Mesodermal cell (in vitro differentiated cells): ENCODE data around the gene MGAT4B.

ENCODE experiments used
- H3K27ac ChIP-seq: 2 replicates; pipeline ENCODE4 v1.7.0; 2013; ENCODE audit warnings: mild to moderate bottlenecking, low read depth, low read length, moderate library complexity; ENCODE audit not compliant: severe bottlenecking
- H3K36me3 ChIP-seq: 2 replicates; pipeline ENCODE4 v1.7.1; 2013; ENCODE audit warnings: mild to moderate bottlenecking, low read length, moderate library complexity; ENCODE audit not compliant: control insufficient read depth, insufficient read depth
- H3K4me1 ChIP-seq: one replicate; pipeline ENCODE4 v1.7.1; 2013; ENCODE audit warnings: mild to moderate bottlenecking, low read length; ENCODE audit not compliant: insufficient read depth, control insufficient read depth, poor library complexity, severe bottlenecking
- H3K4me3 ChIP-seq: 2 replicates; pipeline ENCODE4 v1.7.0; 2013; ENCODE audit warnings: low read length, control low read depth, mild to moderate bottlenecking; ENCODE audit not compliant: insufficient read depth, poor library complexity, severe bottlenecking; ENCODE audit errors: extremely low read depth
- H3K9me3 ChIP-seq: 2 replicates; pipeline ENCODE4 v1.7.1; 2013; ENCODE audit warnings: mild to moderate bottlenecking, low read length, moderate library complexity; ENCODE audit not compliant: control insufficient read depth
- WGBS, 2 experiments: methylation state at CpG; one replicate each; pipeline ENCODE4 v1.1.5; 2013; ENCODE audit warnings: missing lambda C conversion rate in 2 of 2; ENCODE audit not compliant: insufficient coverage in 2 of 2; 5-methylcytosine and 5-hydroxymethylcytosine counted together

MGAT4B gene

DNA sequence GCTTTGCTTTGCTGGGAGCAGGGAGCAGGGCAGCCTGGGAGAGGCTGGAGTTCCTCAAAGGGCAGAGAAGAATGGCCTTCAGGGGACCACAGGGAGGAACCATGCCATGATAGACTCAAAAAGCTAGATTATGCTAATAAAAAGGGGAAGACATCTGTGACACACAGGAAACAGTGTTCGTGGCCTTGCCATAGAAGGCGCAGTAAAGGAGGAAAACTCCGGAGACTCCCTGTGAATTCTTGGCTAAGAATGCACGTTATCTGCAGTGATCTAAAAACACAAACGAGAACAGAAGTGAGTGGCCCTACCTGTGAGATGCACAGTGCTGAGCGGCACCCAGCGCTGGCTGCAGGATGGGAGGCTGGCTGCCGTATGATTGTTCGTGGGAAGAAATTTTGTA is 28.8 kb downstream of the MGAT4B start:
- 94 to 97% methylated on average over 9 of the region's 9 CpGs for WGBS, 2 experiments
- Histone ChIP-seq H3K4me1 (no peaks in the 10 kb centered on the region), H3K36me3 (peaks cover 92% of the 10 kb centered on the region), H3K27ac (no peak overlapping the region), H3K9me3 (no peaks in the 10 kb centered on the region), H3K4me3 (no peak overlapping the region)

DNA sequence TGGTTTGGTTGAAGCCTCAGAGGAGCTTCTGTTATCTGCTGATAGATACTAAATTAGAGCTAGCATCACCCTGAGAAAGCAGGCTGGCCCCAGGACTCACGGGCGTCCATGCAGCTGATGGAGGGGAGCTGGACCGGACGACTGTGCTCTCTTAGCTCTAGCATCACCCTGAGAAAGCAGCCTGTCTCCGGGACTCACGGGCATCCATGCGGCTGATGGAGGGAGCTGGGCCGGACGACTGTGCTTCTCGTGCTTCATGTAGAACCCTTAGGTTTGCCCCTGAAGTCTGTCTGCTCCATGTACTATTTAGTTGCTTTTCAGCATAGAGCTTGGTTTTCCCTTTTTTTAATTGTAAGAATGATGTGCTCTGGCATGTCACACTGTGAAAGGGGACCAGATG is 29.2 kb downstream of the MGAT4B start:
- Histone ChIP-seq H3K9me3 (no peaks in the 10 kb centered on the region), H3K36me3 (peaks cover 93% of the 10 kb centered on the region), H3K4me3 (no peak overlapping the region), H3K27ac (no peak overlapping the region), H3K4me1 (no peaks in the 10 kb centered on the region)
- 97% methylated on average over 10 of the region's 10 CpGs for WGBS, 2 experiments

DNA sequence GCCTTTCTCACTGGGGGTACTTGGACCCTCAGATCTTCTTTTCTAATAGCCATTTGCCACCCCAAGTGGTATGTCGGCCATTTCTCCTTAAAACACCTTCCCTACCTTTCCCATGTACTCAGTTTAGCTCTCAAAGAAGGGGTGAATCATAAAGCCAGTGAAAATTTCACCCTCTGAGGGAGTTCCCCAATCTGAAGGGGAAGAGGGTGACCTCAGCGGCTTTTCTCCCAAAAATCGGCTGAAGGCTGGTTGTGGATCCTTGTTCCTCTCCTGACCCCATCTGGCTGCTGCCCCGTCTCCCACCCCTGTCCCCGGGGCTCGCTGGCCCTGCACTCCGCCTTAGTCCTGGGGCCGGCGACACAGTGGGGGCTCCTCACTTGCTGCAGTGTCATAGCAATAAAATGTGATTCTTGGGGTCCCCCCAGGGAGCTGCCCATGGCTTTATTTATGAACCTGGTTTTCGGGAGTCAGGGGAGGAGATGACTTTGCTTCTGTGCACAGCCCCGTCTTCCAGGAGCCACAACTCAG is 30.2 kb downstream of the MGAT4B start:
- 97% methylated on average over 8 to 10 of the region's 11 CpGs for WGBS, 2 experiments
- H3K27ac ChIP-seq = no peak overlapping the region
- H3K9me3 ChIP-seq = no peaks in the 10 kb centered on the region
- peaks cover under 1% of the 10 kb centered on the region for H3K4me1 ChIP-seq
- H3K36me3 ChIP-seq = peaks cover 96% of the 10 kb centered on the region
- H3K4me3 ChIP-seq = no peak overlapping the region

DNA sequence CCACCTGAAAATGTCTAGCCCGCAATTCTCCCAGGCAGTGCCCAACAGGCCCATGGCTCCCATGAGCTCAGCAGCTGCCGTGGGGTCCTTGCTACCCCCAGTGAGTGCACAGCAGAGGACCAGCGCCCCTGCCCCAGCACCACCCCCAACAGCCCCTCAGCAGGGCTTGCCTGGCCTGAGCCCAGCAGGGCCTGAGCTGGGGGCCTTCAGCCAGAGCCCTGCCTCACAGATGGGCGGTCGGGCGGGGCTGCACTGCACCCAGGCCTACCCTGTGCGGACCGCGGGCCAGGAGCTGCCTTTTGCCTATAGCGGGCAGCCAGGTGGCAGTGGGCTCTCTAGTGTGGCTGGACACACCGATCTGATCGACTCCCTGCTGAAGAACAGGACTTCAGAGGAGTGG is 32.2 kb downstream of the MGAT4B start:
- H3K9me3 ChIP-seq = no peaks in the 10 kb centered on the region
- WGBS, 2 experiments = 94 to 98% methylated on average over 10 to 11 of the region's 12 CpGs
- peaks cover 2% of the 10 kb centered on the region for H3K4me1 ChIP-seq
- peaks cover 97% of the 10 kb centered on the region for H3K36me3 ChIP-seq
- no peak overlapping the region for H3K27ac ChIP-seq
- no peak overlapping the region for H3K4me3 ChIP-seq

DNA sequence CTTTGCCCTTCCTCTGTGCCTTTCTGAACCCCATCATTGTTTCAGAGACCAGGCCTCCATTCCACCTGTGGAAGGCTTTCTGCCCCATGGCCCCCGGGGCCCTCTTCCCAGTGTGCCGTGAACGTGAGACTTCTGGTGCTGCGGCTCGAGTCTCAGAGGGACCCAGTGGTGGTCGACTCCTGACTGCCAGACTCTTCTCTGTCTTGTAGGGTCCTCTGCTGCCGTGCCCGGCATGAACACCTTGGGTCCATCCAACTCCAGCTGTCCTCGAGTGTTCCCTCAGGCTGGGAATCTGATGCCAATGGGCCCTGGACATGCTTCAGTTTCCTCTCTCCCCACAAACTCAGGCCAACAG is 33.0 kb downstream of the MGAT4B start:
- no peak overlapping the region for H3K4me3 ChIP-seq
- peaks cover 2% of the 10 kb centered on the region for H3K4me1 ChIP-seq
- peaks cover 97% of the 10 kb centered on the region for H3K36me3 ChIP-seq
- 97 to 98% methylated on average over 9 of the region's 9 CpGs for WGBS, 2 experiments
- no peak overlapping the region for H3K27ac ChIP-seq
- H3K9me3 ChIP-seq = no peaks in the 10 kb centered on the region

DNA sequence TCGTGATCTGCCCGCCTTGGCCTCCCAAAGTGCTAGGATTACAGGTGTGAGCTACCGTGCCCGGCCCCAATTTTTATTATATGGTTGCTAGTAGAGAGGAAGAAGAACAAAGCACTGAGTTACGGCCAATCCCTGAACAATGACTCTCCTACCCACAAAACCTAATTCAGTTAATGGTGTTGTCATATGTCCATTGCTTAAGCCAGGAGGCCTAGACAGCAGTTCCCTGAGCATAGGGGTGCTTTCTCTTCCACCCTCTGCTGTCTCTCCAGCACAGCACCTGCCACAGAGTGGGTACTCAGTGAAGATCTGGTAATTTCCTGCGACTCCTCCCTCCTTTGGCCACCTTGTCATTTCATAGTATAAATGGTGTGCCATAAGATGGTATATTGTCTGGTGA is 34.3 kb downstream of the MGAT4B start:
- Histone ChIP-seq H3K27ac (no peak overlapping the region), H3K4me3 (no peak overlapping the region), H3K4me1 (peaks cover 2% of the 10 kb centered on the region), H3K36me3 (peaks cover 97% of the 10 kb centered on the region), H3K9me3 (no peaks in the 10 kb centered on the region)
- WGBS, 2 experiments = 94 to 100% methylated on average over 1 to 2 of the region's 6 CpGs

DNA sequence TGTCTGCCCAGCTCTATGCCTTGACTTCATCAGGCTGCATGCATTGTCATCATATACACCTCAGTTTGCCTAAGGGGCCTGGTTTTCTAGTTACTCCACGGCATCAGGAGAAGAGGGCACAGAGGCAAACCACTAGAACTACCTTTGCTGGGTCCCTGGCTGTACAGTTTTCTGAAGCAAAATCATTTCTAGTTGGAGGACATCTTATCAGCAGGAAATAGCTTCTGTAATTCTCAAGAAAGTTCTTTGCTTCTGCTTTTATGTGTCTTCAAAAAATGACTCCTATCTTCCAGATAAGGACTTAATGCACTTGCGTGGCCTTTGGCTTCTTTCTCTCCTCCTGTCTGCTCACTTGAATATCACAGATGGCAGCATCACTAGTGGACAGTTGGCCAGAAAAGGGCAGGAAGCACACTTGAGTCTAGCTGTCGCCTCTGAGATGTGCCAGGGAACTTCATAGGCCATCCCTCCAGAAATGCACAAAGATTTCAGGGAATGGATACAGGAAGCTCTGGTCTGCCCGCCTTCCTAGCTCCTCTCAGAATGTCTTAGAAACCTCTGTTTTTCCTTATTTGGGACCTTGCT is 35.3 kb downstream of the MGAT4B start:
- Histone ChIP-seq H3K27ac (no peak overlapping the region), H3K4me3 (no peak overlapping the region), H3K9me3 (no peaks in the 10 kb centered on the region), H3K36me3 (peaks cover 98% of the 10 kb centered on the region), H3K4me1 (peaks cover 11% of the 10 kb centered on the region)
- 93 to 100% methylated on average over 4 of the region's 4 CpGs for WGBS, 2 experiments

DNA sequence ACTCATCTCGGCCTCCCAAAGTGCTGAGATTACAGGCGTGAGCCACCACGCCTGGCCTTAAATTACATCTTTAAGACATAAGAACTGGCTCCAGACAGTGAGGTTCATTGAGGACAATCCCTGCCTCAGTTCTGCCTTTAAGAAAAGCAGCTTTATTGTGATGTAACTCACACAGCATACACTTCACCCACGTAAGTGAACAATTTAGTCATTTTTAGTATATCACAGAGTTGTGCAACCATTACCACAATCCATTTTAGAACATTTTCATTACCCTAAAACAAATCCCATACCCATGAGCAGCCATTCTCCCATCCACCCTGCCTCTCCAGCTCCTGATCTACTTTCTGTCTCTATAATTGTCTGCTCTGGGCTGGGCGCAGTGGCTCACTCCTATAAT is 36.9 kb downstream of the MGAT4B start:
- Histone ChIP-seq H3K4me3 (no peak overlapping the region), H3K9me3 (no peaks in the 10 kb centered on the region), H3K36me3 (peaks cover 89% of the 10 kb centered on the region), H3K27ac (no peak overlapping the region), H3K4me1 (peaks cover 27% of the 10 kb centered on the region)
- 89 to 95% methylated on average over 5 of the region's 5 CpGs for WGBS, 2 experiments

DNA sequence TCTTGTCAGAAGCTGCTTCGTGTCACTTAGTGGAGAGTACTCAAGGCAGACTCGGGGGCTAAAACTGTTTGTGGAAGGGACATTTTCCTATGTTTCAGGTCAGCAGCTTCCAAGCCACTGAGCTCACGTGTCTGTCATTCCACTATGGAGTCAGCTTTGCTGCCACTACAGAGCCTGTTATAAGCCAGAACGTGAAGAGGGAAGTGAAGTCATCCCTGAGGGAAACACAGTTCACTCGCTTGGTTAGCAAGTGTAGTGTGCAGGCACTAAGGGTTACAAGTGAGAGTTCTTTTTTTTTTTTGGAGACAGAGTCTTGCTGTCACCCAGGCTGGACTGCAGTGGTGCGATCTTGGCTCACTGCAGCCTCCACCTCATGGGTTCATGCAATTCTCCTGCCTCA is 37.4 kb downstream of the MGAT4B start:
- H3K36me3 ChIP-seq = peaks cover 84% of the 10 kb centered on the region
- peaks cover 30% of the 10 kb centered on the region for H3K4me1 ChIP-seq
- no peak overlapping the region for H3K27ac ChIP-seq
- no peaks in the 10 kb centered on the region for H3K9me3 ChIP-seq
- H3K4me3 ChIP-seq = no peak overlapping the region
- 96 to 97% methylated on average over 4 to 5 of the region's 6 CpGs for WGBS, 2 experiments

DNA sequence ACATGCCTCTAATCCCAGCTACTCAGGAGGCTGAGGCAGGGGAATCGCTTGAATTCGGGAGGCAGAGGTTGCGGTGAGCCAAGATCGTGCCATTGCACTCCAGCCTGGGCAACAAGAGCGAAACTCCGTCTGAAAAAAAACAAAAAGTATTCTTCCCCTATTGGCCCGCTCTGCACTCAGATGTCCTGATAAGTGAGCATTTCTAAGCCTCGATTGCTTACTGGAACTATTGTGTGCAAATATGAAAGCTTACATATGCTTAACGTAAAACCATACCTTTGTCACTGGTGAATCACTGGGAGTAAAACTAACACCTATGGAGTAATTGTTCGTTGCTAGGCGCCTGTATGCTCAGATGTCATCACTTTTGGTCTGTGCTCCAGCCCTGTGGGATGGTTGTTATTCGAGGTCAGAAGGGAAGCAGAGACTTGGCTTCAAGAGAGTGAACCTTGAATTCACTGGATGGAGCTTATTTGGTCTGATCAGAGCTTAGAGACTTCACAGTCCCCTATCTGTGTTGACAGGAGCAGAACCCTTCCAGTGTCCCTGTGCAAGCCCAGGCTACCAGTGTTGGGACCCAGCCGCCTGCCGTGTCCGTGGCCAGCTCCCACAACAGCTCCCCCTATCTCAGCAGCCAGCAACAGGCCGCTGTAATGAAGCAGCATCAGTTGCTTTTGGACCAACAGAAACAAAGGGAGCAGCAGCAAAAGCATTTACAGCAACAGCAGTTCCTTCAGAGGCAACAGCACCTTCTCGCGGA is 38.2 kb downstream of the MGAT4B start:
- Histone ChIP-seq H3K9me3 (no peaks in the 10 kb centered on the region), H3K36me3 (peaks cover 76% of the 10 kb centered on the region), H3K4me3 (no peak overlapping the region), H3K27ac (no peak overlapping the region), H3K4me1 (peaks cover 38% of the 10 kb centered on the region)
- WGBS, 2 experiments = 86 to 95% methylated on average over 16 to 17 of the region's 18 CpGs

DNA sequence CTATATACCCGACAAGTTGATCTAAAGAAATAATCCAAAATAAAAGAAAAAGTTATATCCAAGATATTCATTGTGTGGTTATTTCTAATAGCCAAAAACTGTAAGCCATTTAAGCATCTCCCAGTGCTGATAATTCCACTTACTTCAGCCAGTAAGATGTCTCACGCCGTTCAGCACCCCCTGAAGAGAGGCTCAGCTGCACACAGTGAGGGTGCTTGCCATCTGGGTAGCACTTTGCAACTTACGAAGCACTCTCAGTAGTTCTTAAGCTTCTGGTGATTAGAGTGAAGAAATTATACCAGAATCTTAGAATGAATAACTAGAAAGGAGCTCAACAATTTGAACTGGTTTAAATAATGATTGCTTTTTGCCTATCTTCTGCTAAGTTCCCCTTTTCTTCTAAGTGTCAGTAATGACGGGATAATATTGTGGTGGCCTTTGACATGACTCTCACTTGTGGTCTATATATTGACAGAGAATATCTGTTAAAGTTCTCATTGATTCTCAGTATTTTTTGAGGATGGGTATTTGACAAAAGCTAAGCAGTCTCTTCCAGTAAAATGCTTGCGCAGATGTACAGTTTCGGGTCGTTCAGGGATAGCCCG is 39.1 kb downstream of the MGAT4B start:
- 92 to 94% methylated on average over 6 to 8 of the region's 9 CpGs for WGBS, 2 experiments

More for the DNA sequence above, 39.1 kb downstream of the MGAT4B start:
- H3K36me3 ChIP-seq = peaks cover 68% of the 10 kb centered on the region
- no peak overlapping the region for H3K27ac ChIP-seq
- no peak overlapping the region for H3K4me3 ChIP-seq
- H3K9me3 ChIP-seq = no peaks in the 10 kb centered on the region
- peaks cover 47% of the 10 kb centered on the region for H3K4me1 ChIP-seq
